HG03442 (cell line): ENCODE measurements around the gene NUDT21.
"Not testable (repeated sequence)": the region's sequence is repeated elsewhere in the genome, so short reads cannot be mapped to it uniquely, and the experiment has no call there.

Experiments
- ATAC-seq: cut with Tn5 transposase; IDR thresholded peaks from one replicate; pipeline ENCODE4 v1.9.1; 2021; ENCODE audit warnings: mild to moderate bottlenecking, moderate library complexity; ENCODE audit not compliant: unreplicated experiment

Gene NUDT21

GRCh38 chr16:56420613-56421012 lies 30.5 kb downstream of the NUDT21 start:
- ATAC-seq, result no peak

- no peak for ATAC-seq
Observed at GRCh38 chr16:56419740-56420548, 31.2 kb downstream of the NUDT21 start.

GRCh38 chr16:56417138-56417537 lies 34.0 kb downstream of the NUDT21 start:
- no peak for ATAC-seq

DNA sequence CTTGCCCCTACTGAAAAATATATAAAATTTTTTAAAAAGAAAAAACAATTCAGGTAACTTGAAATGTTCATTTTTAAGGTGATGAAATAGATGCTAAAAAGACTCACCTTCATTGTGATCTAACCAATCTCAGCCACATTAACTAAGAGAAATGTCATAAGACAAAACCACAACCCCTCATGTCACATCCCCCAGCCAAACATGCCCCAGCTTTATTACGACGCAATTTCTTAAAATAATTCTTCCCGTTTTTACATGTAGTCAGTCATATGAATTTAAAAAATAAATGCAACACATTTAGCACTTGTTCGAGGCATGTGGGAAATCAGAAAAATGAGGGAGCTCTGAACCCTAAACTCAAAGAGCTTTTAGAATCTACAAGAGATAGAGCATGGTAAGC lies 35.3 kb downstream of the NUDT21 start:
- ATAC-seq, result no peak

GRCh38 chr16:56414366-56414765 lies 36.8 kb downstream of the NUDT21 start:
- ATAC-seq, result no peak

- no peak for ATAC-seq
Observed at GRCh38 chr16:56413381-56413780, 37.8 kb downstream of the NUDT21 start.

DNA sequence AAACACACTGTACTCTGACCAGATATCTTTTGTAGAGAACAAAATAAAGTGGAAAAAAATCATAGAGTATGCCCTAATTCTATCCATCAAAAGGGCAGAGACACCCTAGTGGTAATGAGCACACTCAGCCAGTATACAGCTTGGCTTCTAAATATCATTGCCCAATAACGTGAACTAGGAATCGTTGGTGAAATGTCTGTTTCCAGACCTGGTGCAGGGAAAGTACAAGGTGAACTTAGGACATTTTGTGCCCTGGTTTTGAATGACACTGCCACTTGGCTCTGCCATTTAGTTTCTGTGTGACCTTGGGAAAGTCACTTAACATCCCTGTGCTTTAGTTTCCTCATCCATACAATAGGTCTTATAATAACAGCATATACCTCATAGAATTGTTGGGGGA lies 39.5 kb downstream of the NUDT21 start:
- no peak for ATAC-seq

DNA sequence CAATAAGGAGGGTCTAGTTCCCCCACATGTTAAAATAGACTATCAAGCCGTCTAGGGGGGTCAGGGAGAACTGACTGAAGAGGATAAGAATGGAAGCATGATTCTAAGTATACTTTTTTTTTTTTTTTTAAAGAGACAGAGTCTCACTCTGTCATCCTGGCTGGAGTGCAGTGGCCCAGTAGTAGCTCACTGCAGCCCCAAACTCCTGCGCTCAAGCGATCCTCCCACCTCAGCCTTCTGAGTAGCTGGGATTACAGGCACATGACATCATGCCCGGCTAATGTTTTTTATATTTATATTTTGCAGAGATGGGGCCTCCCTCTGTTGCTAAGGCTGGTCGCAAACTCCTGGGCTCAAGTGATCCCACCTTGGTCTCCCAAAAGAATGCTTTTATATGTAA lies 40.0 kb downstream of the NUDT21 start:
- ATAC-seq, result no peak

DNA sequence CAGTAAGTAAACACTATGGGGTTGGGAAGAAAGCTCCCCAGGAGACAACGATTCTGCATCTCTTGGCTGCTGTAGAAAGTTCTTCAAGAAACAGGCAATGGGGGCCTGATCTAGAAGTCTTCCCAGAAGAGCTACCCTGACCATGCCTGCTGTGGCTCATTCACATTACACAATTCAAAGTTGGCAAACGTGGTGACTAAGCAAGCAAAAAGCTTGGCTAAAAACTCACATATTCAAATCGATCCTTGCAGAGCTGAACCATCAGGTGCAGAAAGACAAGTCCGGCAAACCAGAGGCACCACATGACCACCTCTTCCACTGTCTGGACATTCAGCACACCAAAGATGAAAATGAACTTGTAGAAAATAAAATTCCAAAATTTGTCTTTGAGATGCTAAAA lies 41.9 kb downstream of the NUDT21 start:
- ATAC-seq, result no peak

DNA sequence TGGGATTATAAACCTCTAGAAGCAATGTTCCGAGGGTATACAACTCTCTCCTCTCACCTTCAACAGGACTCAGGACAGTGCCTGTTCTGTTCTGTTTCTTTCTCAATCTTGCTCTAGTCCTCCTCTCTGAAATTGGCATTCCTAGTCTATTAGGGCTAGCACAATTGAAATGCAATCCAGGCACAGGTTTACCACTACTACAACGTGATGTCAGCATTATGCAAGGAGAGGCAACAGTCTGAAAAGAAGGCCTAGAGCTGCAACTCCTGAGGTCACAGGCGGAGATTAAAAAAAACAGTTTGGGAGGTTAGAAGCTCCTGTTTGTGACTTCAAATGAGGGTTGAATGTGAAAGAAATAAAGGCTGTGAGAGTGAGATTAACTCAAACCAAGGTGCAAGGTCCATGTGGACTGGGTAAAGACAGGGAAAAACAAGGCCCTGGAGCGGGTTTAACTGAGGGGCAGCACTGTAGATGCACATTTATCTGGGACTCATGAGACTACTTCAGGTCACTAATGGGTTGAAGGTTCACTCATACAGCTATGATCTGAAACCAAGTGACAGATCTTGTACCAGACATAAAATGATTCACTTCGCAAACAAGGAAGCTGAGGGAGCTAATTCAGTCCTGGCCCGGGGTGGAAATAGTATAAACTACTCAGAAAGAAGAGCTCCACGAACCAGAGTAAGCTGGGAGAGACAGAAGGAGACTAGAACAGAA lies 42.6 kb downstream of the NUDT21 start:
- ATAC-seq, result no peak

DNA sequence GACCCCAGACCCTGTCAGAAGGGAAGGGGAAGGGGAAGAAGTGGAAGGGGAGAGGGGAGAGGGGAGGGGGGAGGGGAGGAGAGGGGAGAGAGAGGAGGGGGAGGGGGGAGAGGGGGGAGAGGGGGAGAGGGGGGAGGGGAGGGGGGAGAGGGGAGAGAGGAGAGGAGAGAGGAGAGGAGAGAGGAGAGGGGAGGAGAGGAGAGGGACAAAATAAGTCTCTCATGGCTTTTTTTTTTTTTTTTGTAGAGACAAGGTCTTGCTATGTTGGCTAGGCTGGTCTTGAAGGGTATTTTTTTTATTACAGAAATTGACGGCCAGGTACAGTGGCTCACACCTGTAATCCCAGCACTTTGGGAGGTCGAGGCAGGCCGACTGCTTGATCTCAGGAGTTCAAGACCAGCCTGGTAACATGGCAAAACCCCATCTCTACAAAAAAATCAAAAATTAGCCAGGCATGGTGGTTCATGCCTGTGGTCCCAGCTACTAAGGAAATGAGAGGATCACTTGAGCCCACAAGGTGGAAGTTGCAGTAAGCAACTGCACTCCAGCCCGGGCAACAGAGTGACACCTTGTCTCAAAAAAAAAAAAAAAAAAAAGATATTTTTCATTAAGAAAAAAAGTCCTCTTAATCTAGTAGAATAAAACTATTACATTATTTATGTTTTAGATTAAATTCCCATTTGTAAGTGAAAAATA lies 45.0 kb downstream of the NUDT21 start:
- no peak for ATAC-seq

GRCh38 chr16:56401482-56401881 lies 49.6 kb downstream of the NUDT21 start:
- no peak for ATAC-seq

DNA sequence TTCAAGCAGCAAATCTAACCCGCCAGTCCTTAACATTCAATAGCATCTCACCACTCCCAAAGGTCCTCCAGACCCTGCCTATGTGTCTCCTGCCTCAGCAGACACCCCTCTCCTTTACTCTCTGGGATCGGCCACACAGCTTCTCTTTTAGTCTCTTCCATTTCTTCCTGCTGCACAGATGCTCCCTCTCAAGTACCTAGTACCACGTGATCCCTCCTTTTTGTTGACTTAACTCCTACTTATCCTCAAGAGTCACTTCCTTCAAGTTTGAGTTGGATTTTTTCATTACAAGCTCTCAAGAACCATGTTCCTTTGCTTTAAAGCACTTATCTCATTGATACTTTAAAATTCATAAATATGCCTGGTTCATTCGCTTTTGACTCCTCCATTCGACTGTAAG lies 50.7 kb downstream of the NUDT21 start:
- ATAC-seq, result no peak

GRCh38 chr16:56399486-56399885 lies 51.6 kb downstream of the NUDT21 start:
- no peak for ATAC-seq

DNA sequence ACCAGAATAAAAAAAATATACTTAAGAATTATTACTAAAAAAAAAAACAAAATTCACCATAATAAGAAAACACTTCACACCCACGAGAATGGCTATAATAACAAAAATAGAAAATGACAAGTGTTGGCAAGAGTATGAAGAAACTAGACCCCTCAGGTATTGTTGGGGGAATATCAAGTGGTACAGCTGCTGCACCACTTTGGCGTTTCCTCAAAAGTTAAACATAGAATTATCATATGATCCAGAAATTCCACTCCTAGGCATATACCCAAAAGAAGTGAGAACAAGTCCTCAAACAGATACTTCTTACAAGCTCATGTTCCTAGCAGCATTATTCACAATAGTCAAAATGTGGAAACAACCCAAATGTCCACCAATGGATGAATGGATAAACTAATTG lies 52.1 kb downstream of the NUDT21 start:
- no peak for ATAC-seq

DNA sequence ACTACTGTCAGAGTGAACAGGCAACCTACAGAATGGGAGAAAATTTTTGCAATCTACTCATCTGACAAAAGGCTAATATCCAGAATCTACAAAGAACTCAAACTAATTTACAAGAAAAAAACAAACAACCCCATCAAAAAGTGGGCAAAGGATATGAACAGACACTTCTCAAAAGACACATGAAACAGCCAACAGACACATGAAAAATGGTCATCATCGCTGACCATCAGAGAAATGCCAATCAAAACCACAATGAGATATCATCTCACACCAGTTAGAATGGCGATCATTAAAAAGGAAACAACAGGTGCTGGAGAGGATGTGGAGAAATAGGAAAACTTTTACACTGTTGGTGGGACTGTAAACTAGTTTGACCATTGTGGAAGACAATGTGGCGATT lies 54.4 kb downstream of the NUDT21 start:
- not testable (repeated sequence) for ATAC-seq

GRCh38 chr16:56389554-56389953 lies 61.6 kb downstream of the NUDT21 start:
- no peak for ATAC-seq

GRCh38 chr16:56388209-56388608 lies 62.9 kb downstream of the NUDT21 start:
- no peak for ATAC-seq

DNA sequence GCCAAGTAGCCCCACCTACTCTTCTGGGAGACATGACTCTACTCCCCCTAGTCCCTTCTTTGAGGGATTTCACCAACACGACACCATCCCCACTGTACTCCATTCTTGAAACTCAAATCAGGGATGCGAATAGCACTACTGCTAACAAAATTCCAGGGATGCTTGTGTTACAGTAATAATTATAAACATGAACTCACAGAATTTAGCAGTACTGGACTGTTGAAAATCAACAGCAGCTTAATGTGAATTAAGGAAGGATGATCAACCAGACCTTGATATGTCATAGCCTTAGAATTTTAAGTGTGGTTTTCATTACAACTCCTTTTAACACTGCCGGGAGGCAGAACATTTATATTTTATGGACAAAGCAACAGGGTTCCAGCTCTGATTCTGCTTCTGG lies 63.7 kb downstream of the NUDT21 start:
- no peak for ATAC-seq

- ATAC-seq, result no peak
Observed at GRCh38 chr16:56384074-56384721, 66.9 kb downstream of the NUDT21 start.

DNA sequence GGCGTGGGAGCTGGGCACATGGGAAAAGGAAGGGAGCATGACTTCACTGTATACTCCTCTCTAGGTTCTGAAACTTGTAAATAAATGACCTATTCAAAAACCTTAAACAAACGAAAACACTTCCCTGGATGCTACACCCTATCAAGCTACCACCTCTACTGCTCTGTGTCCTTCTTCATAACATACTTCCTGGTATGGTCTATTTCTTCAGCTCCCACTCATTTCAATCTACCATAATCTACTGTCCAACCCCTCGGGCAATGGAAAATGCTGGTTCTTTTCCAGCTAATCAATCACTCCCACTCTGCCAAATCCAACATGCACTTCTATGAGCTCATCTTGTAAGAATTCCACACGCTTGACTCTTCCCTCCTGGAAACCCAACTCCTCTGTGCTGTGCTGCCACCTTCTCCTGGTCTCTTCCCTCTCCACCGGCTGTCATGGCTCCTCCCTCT lies 68.2 kb downstream of the NUDT21 start:
- no peak for ATAC-seq
